ENCODE results near the gene NKD1.

The NKD1 gene

DNA sequence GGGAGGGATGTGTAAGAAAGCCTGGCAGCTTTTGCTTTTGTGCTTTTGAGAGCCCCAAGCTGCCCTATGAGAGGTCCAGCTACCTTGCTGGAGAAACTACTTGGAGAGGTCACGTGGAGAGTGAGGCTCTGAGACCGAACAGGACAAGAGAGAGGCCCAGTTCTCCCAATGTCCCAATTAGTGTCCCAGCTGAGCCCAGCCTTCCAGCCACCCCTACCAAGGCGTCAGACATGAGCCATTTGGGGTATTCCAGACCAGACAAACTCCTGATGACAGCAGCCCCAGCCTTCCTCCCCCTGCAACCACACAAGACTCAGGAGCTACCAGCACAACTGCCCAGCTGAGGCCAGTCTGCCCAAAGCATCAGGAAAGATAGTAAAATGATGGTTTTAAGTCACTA is 35.0 kb downstream of the NKD1 start:
- no peak for DNase-seq

- no peak for DNase-seq
These were observed 36.0 kb downstream of the NKD1 start for GRCh38 chr16:50584033-50584722.

- DNase-seq: no peak
These were observed 37.2 kb downstream of the NKD1 start for GRCh38 chr16:50585331-50585776.

DNA sequence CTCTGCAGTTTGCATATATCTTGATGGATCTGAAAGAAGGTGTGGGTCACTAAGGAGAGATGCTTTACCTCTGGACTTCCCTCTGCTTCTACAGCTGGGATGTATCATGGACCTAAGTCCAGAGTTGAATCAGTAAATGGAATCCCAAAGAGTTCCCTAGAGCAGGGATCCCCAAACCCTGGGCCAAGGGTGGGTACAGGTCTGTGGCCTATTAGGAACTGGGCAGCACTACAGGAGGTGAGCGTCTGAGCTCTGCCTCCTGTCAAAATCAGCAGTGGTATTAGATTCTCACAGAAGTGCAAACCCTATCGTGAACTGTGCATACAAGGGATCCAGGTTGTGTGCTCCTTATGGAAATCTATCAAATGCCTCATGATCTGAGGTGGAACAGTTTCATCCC is 39.3 kb downstream of the NKD1 start:
- no peak for DNase-seq

- no peak for DNase-seq
These were observed 40.1 kb downstream of the NKD1 start for GRCh38 chr16:50588276-50588675.

DNA sequence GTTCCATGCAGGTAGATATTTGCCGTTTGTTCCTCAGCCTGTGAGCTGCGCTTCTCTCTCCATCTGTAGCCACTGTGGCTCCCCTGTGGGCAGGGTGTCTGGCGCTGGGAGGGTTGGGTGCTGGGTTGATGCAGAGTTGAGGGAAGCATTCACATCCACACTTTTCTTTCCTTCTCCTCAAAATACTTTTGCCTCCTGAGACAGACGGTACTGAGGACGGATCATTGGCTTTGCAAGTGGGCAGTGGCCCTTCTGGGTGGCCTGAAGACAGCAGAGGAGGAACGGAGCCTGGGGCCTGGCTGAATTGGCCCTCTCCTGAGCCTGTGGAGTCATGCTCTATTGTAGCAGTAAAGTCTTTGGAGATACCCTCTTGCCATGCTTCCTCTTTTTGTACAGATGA is 43.0 kb downstream of the NKD1 start:
- no peak for DNase-seq

DNA sequence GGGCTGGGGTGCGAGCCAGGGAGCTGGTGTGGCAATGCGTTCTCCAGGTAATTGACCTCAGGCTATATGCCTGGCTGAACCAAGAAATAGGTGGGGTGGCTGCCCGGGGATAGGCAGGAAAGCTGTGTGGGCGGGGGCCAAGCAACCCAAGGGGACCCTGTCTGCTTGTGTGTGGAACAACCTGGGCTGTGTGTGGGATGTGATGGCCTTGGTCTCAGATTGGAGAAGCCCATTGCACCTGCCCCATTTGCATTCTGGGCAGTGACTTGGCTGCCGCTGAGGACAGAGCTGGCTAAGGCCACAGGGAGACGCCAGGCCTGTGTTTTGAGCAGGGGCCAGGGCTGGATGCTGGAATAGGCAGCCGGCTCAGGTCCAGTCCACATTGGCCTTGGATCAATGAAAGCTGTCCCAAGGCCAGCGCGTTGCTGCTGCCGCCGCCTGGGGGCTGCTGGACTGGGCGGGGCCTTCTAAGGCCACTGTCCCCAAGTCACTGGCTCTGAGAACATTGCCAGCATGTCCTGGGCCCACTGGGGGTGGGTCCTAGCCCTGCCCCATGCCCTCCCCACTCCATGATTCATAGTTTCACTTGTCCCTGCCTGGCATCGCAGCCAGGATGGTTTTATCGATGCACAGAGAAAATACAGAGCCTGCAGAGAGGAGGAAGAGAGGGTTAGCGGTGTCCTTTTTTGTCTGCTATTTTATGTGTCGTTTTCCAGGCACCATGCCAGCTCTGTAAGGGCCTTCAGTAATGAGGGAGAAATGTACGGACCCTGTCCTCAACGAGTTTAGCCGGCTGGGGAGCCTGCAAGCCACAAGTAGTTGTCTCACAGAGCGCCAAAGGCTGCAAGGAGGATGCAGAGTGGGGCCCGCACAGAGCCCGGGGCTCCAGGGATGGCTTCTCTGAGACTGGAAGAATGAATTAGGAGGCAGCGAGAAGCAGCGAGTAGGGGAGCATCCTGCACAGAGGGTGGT is 43.9 kb downstream of the NKD1 start:
- no peak for DNase-seq

GRCh38 chr16:50592996-50593395 is 44.8 kb downstream of the NKD1 start:
- DNase-seq: no peak

GRCh38 chr16:50593410-50594150 is 45.4 kb downstream of the NKD1 start:
- no peak for DNase-seq

- no peak for DNase-seq
These were observed 46.4 kb downstream of the NKD1 start for GRCh38 chr16:50594308-50595260.

GRCh38 chr16:50595859-50596258 is 47.7 kb downstream of the NKD1 start:
- no peak for DNase-seq

DNA sequence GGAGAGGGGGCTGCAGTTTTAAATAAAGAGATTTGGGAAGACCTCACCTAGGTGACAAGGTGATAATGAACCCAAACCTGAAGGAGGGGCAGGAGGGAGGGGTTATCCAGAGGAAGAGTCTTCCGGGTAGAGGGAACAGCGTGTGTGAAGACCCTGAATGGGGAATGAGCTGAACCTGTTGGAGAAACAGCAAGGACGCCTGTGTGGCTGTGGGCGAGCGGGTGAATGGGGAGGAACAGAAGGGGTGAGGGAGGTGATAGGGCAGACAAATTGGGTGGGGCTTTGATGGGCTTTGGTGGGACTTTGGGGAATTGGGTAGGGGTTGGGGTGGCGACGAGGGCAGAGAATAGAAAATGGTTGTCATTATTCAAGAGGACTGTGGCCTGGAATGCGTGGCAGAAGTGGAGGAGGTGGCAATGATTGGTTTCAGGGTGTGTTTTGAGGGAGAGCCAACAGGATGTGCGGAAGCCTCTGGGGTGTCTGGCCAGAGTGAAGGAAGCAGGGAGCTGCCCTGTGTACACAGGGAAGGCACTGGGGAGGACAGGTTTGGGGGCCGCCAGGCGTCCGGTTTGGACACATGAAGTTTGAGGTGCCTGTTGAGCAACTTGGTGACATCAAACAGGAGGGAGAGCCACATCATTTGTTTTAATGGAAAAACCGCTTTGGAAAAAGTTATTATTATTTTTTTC is 48.7 kb downstream of the NKD1 start:
- no peak for DNase-seq

DNA sequence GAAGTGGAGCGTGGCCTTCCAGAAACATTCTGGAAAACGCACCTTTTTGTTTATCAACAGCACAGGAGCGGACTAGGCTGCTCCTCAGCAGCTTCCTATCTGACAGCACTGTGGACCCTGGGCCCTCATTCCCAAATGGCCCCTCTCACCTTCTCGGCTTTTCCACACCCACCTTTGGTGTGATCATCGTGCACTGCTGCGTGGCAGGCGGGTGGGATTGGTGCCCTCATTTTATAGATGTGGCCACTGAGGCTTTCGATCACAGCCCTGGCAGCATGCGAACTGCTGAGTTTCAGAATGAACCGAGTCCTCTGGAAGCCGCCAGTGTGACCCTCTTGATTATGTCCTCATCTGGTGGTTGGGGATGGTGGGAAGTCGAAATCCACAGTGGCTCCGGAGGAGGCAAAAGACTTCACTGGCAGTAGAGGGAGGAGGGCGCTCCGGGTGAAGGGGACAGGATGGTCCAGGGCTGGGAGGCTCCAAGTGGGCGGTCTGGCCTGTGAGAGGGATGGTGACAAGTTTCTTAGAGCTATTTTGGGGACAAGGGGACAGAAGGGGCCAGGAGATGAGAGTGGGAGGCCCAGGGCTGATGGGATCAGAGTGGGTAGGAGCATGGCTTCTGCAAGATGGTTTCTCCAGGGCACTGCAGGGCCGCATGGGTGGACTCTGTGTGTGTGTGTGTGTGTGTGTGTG is 49.5 kb downstream of the NKD1 start:
- no peak for DNase-seq

- no peak for DNase-seq
These were observed 50.2 kb downstream of the NKD1 start for GRCh38 chr16:50598256-50598894.

- DNase-seq: no peak
These were observed 50.8 kb downstream of the NKD1 start for GRCh38 chr16:50598936-50599361.

DNA sequence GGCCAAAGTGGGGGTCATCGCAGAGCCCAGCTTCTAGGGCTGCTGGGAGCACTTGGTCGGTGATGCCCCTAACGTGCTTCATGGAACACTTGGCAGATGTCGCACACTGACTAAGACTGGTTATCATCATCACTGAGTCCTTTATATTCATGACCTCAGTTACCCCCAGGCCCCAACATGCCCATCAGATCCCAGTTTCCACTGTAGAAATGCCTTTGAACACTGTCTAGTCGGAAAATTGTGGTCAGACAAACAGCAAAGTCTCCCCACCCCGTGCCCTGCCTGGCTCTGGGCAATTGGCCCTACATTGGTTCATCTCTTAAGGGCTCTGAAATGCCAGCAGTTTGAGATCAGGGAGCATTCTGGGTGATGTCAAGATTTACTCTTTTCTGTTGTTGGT is 51.3 kb downstream of the NKD1 start:
- no peak for DNase-seq

DNA sequence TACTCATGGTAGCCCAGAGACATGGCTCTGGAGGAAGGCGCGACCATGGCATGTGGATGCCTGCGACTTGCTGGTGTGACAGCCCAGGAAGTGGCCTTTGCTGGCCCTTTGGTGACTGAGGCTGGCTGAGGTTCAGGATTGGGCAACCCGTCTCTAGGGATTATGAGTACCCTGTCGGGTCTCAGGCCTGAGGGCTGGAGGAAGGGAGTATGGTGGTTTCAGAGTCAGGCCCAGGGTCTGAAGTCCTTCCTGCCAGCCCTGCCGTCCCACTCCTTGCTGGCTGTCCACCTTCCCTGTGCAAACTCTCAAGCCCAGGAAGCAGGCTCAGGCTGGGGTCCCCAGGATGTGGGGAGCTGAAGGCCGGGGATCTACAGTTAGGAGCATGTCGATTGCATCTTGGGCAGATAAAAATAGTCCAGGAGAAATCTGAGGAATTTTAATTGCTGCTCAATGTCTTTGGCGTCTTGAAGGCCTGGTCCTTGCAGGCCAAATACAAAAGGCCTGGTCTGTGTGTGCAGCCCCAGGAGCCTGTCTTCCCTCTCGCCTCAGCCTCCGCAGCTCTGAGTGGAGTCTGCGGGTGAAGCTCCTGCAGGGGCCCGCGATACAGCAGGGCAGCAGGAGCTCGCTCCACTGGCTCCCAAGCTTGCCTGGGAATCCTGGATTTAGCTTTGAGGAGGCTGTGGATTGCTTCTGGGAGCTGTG is 52.5 kb downstream of the NKD1 start:
- DNase-seq: no peak

DNA sequence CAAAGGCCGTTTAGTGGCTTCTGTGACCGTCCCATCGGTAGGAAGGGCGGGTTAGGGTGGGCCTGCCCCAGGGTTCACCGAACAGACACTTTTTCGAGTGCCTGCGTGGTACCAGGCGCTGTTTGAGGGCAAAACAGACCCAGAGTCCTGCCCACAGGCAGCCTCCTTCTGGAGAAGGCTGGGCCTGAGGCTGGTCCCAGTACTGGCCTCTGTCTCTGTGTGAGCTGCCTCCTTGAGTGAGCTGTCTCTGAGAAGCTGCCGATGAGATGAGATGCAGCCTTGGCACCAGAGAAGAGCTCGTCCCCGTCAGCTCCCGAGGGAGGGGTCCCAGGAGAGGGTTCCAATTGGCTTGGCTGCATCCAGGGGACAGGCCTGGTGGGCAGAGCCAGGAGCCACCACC is 53.1 kb downstream of the NKD1 start:
- DNase-seq: no peak

DNA sequence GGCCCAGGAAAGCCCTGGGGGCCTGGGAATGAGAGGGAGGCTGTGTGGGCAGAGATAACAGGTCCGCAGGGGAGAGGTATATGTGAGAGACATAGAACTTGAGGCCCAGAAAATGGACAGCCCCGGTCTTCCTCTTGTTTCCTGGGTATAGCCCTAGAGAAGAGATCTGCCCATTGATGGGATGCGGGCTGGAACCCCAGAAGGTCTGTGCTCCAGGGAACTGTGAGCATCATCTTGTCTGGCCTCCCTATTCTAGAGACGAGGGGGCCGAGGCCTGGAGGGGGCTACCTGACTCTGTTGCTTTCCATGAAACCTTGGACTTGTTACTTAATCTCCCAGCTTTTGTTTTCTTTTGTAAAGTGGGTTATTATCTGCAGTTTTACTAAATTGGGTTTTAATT is 53.9 kb downstream of the NKD1 start:
- DNase-seq: no peak

Data from activated CD4-positive, alpha-beta T cell treated with anti-CD3 and anti-CD28 coated beads, Interleukin-2, amount 50 U/mL, for 16 hours (primary cell).